ENCODE measurements around the gene PRKCZ. TPM values are rescaled to one million over a fixed set of nuclear protein-coding genes. Genes with fewer than 3 reads are reported as not detected.

Gene PRKCZ
- polyA plus RNA-seq, 1 of the 3 experiments (the other 2 are of a cell fraction): 24.2 TPM

DNA sequence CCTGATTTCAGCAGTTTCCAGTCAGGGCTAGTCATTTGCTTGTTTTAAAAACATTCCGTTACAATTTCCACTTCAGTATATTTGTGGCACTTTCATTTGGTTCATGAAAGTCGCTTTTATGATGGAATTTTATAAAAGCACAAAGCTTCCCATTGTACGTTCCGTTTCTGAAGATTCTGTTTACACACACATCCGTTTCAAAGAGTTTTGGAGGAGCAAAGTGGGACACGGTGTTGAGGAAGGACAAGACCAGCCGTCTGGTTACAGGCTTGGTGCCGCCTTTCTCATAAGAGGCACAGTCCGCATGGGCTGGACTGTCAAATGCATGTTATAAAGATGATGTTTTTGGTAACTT lies 84.0 kb downstream of the PRKCZ start:
- TF ChIP-seq, protein P1, sequence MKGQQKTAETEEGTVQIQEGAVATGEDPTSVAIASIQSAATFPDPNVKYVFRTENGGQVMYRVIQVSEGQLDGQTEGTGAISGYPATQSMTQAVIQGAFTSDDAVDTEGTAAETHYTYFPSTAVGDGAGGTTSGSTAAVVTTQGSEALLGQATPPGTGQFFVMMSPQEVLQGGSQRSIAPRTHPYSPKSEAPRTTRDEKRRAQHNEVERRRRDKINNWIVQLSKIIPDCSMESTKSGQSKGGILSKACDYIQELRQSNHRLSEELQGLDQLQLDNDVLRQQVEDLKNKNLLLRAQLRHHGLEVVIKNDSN (IDR thresholded peaks at IDR 0.05; ENCODE audit: borderline replicate concordance, low read depth): no peak
- TF ChIP-seq TAF1 (IDR thresholded peaks at IDR 0.05; ENCODE audit: borderline replicate concordance, low read depth, low read length) (no peak), FOSL2 (IDR thresholded peaks at IDR 0.05; ENCODE audit: borderline replicate concordance, low read depth) (no peak), NRF1 (IDR thresholded peaks at IDR 0.05; ENCODE audit: low read depth, low read length) (no peak), EZH2phosphoT487 (IDR thresholded peaks at IDR 0.05; ENCODE audit: borderline replicate concordance, low read depth) (no peak), RCOR1 (IDR thresholded peaks at IDR 0.05; ENCODE audit: low read length) (no peak), SMC3 (IDR thresholded peaks at IDR 0.05; ENCODE audit: low read depth, low read length) (no peak), TEAD4 (IDR thresholded peaks at IDR 0.05; ENCODE audit: borderline replicate concordance, insufficient read depth) (no peak), GABPA (IDR thresholded peaks at IDR 0.05; ENCODE audit: low read depth) (no peak), POLR2AphosphoS5 (IDR thresholded peaks at IDR 0.05; ENCODE audit: low read depth, low read length) (no peak), TCF12 (IDR thresholded peaks at IDR 0.05) (no peak), RXRA (IDR thresholded peaks at IDR 0.05; ENCODE audit: borderline replicate concordance, low read depth) (no peak), CHD2 (IDR thresholded peaks at IDR 0.05; ENCODE audit: low read length, partially characterized antibody) (no peak), ELF1 (IDR thresholded peaks at IDR 0.05) (no peak), FOXM1 (IDR thresholded peaks at IDR 0.05; ENCODE audit: low read depth) (no peak)
- TF ChIP-seq, protein P2, sequence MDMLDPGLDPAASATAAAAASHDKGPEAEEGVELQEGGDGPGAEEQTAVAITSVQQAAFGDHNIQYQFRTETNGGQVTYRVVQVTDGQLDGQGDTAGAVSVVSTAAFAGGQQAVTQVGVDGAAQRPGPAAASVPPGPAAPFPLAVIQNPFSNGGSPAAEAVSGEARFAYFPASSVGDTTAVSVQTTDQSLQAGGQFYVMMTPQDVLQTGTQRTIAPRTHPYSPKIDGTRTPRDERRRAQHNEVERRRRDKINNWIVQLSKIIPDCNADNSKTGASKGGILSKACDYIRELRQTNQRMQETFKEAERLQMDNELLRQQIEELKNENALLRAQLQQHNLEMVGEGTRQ (IDR thresholded peaks at IDR 0.05; ENCODE audit: borderline replicate concordance, low read depth, low read length): no peak
- Histone ChIP-seq H3K4me1 (ENCODE audit: control insufficient read depth in 1 of 2, insufficient read depth in 2 of 2, low read depth in 1 of 2, low read length in 1 of 2) (peaks cover 0 to 33% of the 10 kb centered on the region in 2 experiments; a peak in 2 of 4 replicates), H3K9me2 (no peaks in the 10 kb centered on the region), H3K79me2 (ENCODE audit: insufficient read depth) (no peaks in the 10 kb centered on the region), H3K4me3 (ENCODE audit: low read depth in 2 of 2, low read length in 1 of 2) (no peak overlapping the region), H3K9ac (no peak overlapping the region), H4K20me1 (ENCODE audit: insufficient read depth) (no peaks in the 10 kb centered on the region), H3K9me3 (no peaks in the 10 kb centered on the region), H3F3A (replicated peaks; ENCODE audit: insufficient read depth) (peaks cover 5% of the 10 kb centered on the region), H3K4me2 (no peak overlapping the region), H3K27me3 (ENCODE audit: insufficient read depth) (no peaks in the 10 kb centered on the region), H3K27ac (ENCODE audit: low read depth in 2 of 2, low read length in 1 of 2) (peak overlapping the region in 1 of 2 experiments; percentile 71; a peak in 2 of 4 replicates), H2AFZ (ENCODE audit: low read depth) (no peak overlapping the region), H3K36me3 (replicated peaks in 1 of 2; ENCODE audit: control insufficient read depth in 1 of 2, insufficient read depth in 2 of 2, low read length in 1 of 2) (no peaks in the 10 kb centered on the region)
- ChIA-PET CTCF (interaction anchor here (1.5 kb wide), 1 partner anchor 90 kb away, joined by 5 read pairs; no protein-coding TSS in a partner anchor), POLR2A (no interaction called here)
- no peak for DNase-seq
- 96% methylated on average over 9 of the region's 9 CpGs for WGBS (ENCODE audit: low lambda C conversion rate)

DNA sequence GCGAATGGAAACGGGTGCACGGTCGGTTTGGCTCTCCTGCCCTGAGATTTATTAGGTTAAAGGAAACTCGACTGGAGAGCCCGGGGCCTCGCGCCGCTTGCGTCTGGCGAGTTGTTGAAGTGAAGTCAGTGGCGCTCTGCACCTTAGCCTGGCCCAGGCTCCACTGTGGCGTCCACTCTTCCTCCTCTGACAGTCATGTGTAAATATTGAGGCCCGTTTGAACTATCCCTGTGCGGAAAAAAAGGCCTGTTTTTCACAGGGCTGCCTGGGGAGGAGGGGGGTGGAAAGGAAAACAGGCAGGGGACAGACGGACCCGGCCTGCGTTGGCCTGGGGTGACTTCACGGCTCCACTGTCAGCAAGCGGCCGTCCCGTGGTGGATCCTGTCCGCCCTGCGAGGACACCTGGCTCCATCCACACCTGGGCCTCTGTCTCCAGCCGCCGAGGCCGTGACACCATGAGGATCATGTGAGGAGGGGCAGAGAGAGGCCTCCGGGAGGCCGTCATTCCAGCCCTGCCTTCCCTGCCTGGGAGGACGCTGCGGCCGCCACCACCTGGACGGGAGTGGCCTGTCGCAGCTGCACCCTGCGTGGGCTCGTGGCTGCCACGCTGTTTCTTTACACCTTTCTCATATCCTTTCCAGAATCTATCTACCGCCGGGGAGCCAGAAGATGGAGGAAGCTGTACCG lies 84.6 kb downstream of the PRKCZ start:
- Histone ChIP-seq H3K9ac (no peak overlapping the region), H3K36me3 (replicated peaks in 1 of 2; ENCODE audit: control insufficient read depth in 1 of 2, insufficient read depth in 2 of 2, low read length in 1 of 2) (no peaks in the 10 kb centered on the region), H3K4me3 (ENCODE audit: low read depth in 2 of 2, low read length in 1 of 2) (no peak overlapping the region), H3K27me3 (ENCODE audit: insufficient read depth) (no peaks in the 10 kb centered on the region), H2AFZ (ENCODE audit: low read depth) (no peak overlapping the region), H4K20me1 (ENCODE audit: insufficient read depth) (no peaks in the 10 kb centered on the region), H3K27ac (ENCODE audit: low read depth in 2 of 2, low read length in 1 of 2) (peak overlapping the region in 1 of 2 experiments; percentile 71; a peak in 2 of 4 replicates), H3K9me2 (no peaks in the 10 kb centered on the region), H3K4me1 (ENCODE audit: control insufficient read depth in 1 of 2, insufficient read depth in 2 of 2, low read depth in 1 of 2, low read length in 1 of 2) (peaks cover 0 to 33% of the 10 kb centered on the region in 2 experiments; a peak in 2 of 4 replicates), H3F3A (replicated peaks; ENCODE audit: insufficient read depth) (peaks cover 5% of the 10 kb centered on the region), H3K4me2 (no peak overlapping the region), H3K9me3 (no peaks in the 10 kb centered on the region), H3K79me2 (ENCODE audit: insufficient read depth) (no peaks in the 10 kb centered on the region)
- POLR2A ChIA-PET: no interaction called here
- WGBS (ENCODE audit: low lambda C conversion rate): 90% methylated on average over 21 of the region's 40 CpGs
- CTCF ChIA-PET: interaction anchor here (1.7 kb wide), 1 partner anchor 40 kb away, joined by 8 read pairs; no protein-coding TSS in a partner anchor
- TF ChIP-seq YY1 (IDR thresholded peaks at IDR 0.05; ENCODE audit: low read depth): no peak
- DNase-seq: no peak

Measured in SK-N-SH (cell line).